Keratinocyte (primary cell): Measurements from ENCODE around the gene HERPUD1. TPM values are rescaled to one million over a fixed set of nuclear protein-coding genes. Genes with fewer than 3 reads are reported as not detected.
"Not testable (repeated sequence)": the region's sequence is repeated elsewhere in the genome, so short reads cannot be mapped to it uniquely, and the experiment has no call there.

Experiments used
- DNase-seq: peaks from one replicate; pipeline ENCODE4 v3.0.0-alpha.2; 2011; ENCODE audit warnings: low read depth, missing footprints, low spot score
- FAIRE-seq: peaks from 2 replicates; lab custom pipeline; 2011; peaks lifted over from hg19 to GRCh38; lab: Jason Lieb, UNC
- H2AFZ ChIP-seq: 2 replicates; pipeline ENCODE4 v1.6.0; 2012; ENCODE audit warnings: low read length, control low read depth, inconsistent platforms; ENCODE audit not compliant: control insufficient read depth
- H3K27ac ChIP-seq: 2 replicates; pipeline ENCODE4 v1.5.1; 2011; ENCODE audit warnings: low read length; ENCODE audit not compliant: control insufficient read depth, insufficient read depth
- H3K27me3 ChIP-seq: 3 replicates; pipeline ENCODE4 v1.6.0; 2011; ENCODE audit warnings: low read length; ENCODE audit not compliant: control insufficient read depth, insufficient read depth; ENCODE audit errors: extremely low read depth
- H3K36me3 ChIP-seq, 2 experiments: 2 replicates in 1 of 2; 3 replicates in 1 of 2; pipeline ENCODE4 v1.5.1; 2011; ENCODE audit warnings: low read length in 2 of 2, mild to moderate bottlenecking in 1 of 2; ENCODE audit not compliant: control insufficient read depth in 2 of 2, insufficient read depth in 2 of 2; ENCODE audit errors: extremely low read depth in 1 of 2
- H3K4me1 ChIP-seq: 3 replicates; pipeline ENCODE4 v1.5.1; 2011; ENCODE audit warnings: low read length; ENCODE audit not compliant: control insufficient read depth, insufficient read depth; ENCODE audit errors: extremely low read depth
- H3K4me2 ChIP-seq: 3 replicates; pipeline ENCODE4 v1.6.0; 2011; ENCODE audit warnings: low read depth, low read length; ENCODE audit not compliant: control insufficient read depth, insufficient read depth; ENCODE audit errors: extremely low read depth
- H3K4me3 ChIP-seq, 3 experiments: fragments of 200-600 bp in 1 of 3; sonication (generic) in 1 of 3; 2 replicates in 2 of 3; 3 replicates in 1 of 3; pipeline ENCODE4 v1.5.1; 2011 to 2016; ENCODE audit warnings: low read length in 3 of 3, mild to moderate bottlenecking in 3 of 3, control low read depth in 2 of 3, inconsistent platforms in 1 of 3, low read depth in 1 of 3, mixed read lengths in 1 of 3, mixed run types in 1 of 3, moderate library complexity in 1 of 3; ENCODE audit not compliant: control insufficient read depth in 2 of 3, insufficient read depth in 2 of 3; ENCODE audit errors: extremely low read depth in 1 of 3
- H3K79me2 ChIP-seq: 2 replicates; pipeline ENCODE4 v1.6.0; 2012; ENCODE audit warnings: low read length; ENCODE audit not compliant: control insufficient read depth, insufficient read depth
- H3K9ac ChIP-seq: 3 replicates; pipeline ENCODE4 v1.6.0; 2011; ENCODE audit warnings: low read length; ENCODE audit not compliant: control insufficient read depth, insufficient read depth; ENCODE audit errors: extremely low read depth
- H3K9me1 ChIP-seq: 3 replicates; pipeline ENCODE4 v1.6.0; 2011; ENCODE audit warnings: low read length; ENCODE audit not compliant: control insufficient read depth, insufficient read depth; ENCODE audit errors: extremely low read depth
- H3K9me3 ChIP-seq: 2 replicates; pipeline ENCODE4 v1.5.1; 2012; ENCODE audit warnings: low read depth, low read length; ENCODE audit not compliant: control insufficient read depth
- H4K20me1 ChIP-seq: 3 replicates; pipeline ENCODE4 v1.6.0; 2011; ENCODE audit warnings: low read length; ENCODE audit not compliant: control insufficient read depth, insufficient read depth; ENCODE audit errors: extremely low read depth
- CTCF ChIP-seq, 3 experiments: IDR thresholded peaks in 1 of 3; conservative IDR thresholded peaks in 1 of 3; optimal IDR thresholded peaks in 1 of 3; 2 replicates in 2 of 3; 3 replicates in 1 of 3; pipeline versions ENCODE3 to v1.5.1; 2011; ENCODE audit warnings: low read length in 3 of 3, mild to moderate bottlenecking in 3 of 3, moderate library complexity in 2 of 3, control low read depth in 1 of 3, inconsistent platforms in 1 of 3; ENCODE audit not compliant: insufficient read depth in 2 of 3; ENCODE audit errors: extremely low read depth in 1 of 3
- EZH2 ChIP-seq: IDR thresholded peaks from one replicate; pipeline ENCODE4 v1.6.1; 2012; ENCODE audit warnings: inconsistent platforms, mild to moderate bottlenecking, low read length, moderate library complexity
- dilution Hi-C: fragments of 300-500 bp; cut with MboI; formaldehyde crosslinking; loops from one replicate; pipeline ENCODE4 v1.7.0; 2020; ENCODE audit warnings: low sequenced_read_pairs; ENCODE audit not compliant: extremely low pct_ligation_motif_present
- polyA plus RNA-seq, 5 experiments: library from polyadenylated mRNA; depleted of rRNA in 3 of 5; stranded (reverse) in 3 of 5; stranded (forward) in 1 of 5; unstranded in 1 of 5; fragments of >200 nt; gene quantifications; 1 replicate in 1 of 5; 2 replicates in 3 of 5; 3 replicates in 1 of 5; pipeline versions ENCODE4 v1.2.1 to v1.2.3, GENCODE V29; 2011 to 2012; ENCODE audit warnings: missing spikeins in 2 of 5, low read depth in 1 of 5, low replicate concordance in 1 of 5

The HERPUD1 gene
- polyA plus RNA-seq, 1 donor (not counting 4 experiments of a cell fraction or from before 2014, with no cell fraction given), result 183 TPM

GRCh38 chr16:56986361-56986760, 54.4 kb downstream of the HERPUD1 start:
- Histone ChIP-seq H4K20me1 (no peaks in the 10 kb centered on the region), H3K36me3 (no peaks in the 10 kb centered on the region), H3K4me2 (no peak overlapping the region), H3K9ac (no peak overlapping the region), H3K4me1 (peaks cover 32% of the 10 kb centered on the region), H3K79me2 (peaks cover 3% of the 10 kb centered on the region), H3K27me3 (no peaks in the 10 kb centered on the region), H3K9me3 (no peaks in the 10 kb centered on the region), H3K27ac (no peak overlapping the region), H3K4me3 (no peak overlapping the region), H3K9me1 (no peaks in the 10 kb centered on the region), H2AFZ (no peak overlapping the region)
- dilution Hi-C loops, result no loop called here
- no peak for FAIRE-seq
- TF ChIP-seq EZH2 (no peak), CTCF (optimal IDR thresholded peaks at IDR 0.05 in 1 of 3, IDR thresholded peaks at IDR 0.05 in 1 of 3, conservative IDR thresholded peaks at IDR 0.05 in 1 of 3; ENCODE audit: extremely low read depth in 1 of 3, insufficient read depth in 2 of 3, low read length in 3 of 3) (no peak)
- no peak for DNase-seq

- H3K27ac ChIP-seq, H3K27me3 ChIP-seq, dilution Hi-C loops, H3K9ac ChIP-seq, H3K79me2 ChIP-seq, H4K20me1 ChIP-seq, H2AFZ ChIP-seq, H3K4me3 ChIP-seq, H3K9me1 ChIP-seq, FAIRE-seq, H3K4me2 ChIP-seq, DNase-seq, H3K36me3 ChIP-seq, H3K9me3 ChIP-seq: not testable (repeated sequence)
- peaks cover 36% of the 10 kb centered on the region for H3K4me1 ChIP-seq
Measured at GRCh38 chr16:56986908-56987307, 55.0 kb downstream of the HERPUD1 start.

GRCh38 chr16:56987692-56988091, 55.8 kb downstream of the HERPUD1 start:
- Histone ChIP-seq H3K4me3 (no peak overlapping the region), H4K20me1 (no peaks in the 10 kb centered on the region), H3K4me2 (no peak overlapping the region), H2AFZ (no peak overlapping the region), H3K4me1 (peaks cover 39% of the 10 kb centered on the region), H3K27ac (no peak overlapping the region), H3K79me2 (peaks cover 7% of the 10 kb centered on the region), H3K36me3 (no peaks in the 10 kb centered on the region), H3K27me3 (no peaks in the 10 kb centered on the region), H3K9me3 (no peaks in the 10 kb centered on the region), H3K9ac (no peak overlapping the region), H3K9me1 (no peaks in the 10 kb centered on the region)
- TF ChIP-seq CTCF (optimal IDR thresholded peaks at IDR 0.05 in 1 of 3, IDR thresholded peaks at IDR 0.05 in 1 of 3, conservative IDR thresholded peaks at IDR 0.05 in 1 of 3; ENCODE audit: extremely low read depth in 1 of 3, insufficient read depth in 2 of 3, low read length in 3 of 3) (no peak), EZH2 (no peak)
- no peak for FAIRE-seq
- dilution Hi-C loops, result no loop called here
- no peak for DNase-seq
